ENCODE results near the gene OR6X1. TPM values are rescaled to one million over a fixed set of nuclear protein-coding genes. Genes with fewer than 3 reads are reported as not detected.

OR6X1 gene
- total RNA-seq, 6 experiments from 2014 or later: not detected

DNA sequence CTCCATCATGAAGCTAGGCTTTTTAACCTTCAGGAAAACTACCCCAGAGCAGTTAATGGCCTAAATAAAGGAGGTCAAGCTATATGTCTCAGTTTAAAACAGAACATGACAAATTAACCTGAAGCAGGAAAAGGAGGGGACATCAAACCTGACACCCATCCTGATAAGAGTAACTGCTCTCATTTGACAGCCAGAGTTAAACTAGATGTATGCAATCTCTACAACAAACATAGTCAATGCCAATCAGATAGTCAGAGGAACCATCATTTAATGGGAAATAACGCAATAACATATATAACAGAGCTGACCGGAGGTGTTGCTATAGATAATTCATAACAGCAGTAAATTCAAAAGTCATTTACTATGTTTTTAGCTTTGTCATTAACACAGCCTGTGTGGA is 15.9 kb downstream of the OR6X1 start:
- Histone ChIP-seq H3K4me1 (peaks cover 0 to 8% (median 4%) of the 10 kb centered on the region in 4 donors), H3K9me3 (no peaks in the 10 kb centered on the region), H3K4me3 (no peak overlapping the region), H3K36me3 (no peaks in the 10 kb centered on the region), H3K27me3 (no peaks in the 10 kb centered on the region), H3K27ac (no peak overlapping the region)
- intact Hi-C loops (cut with DNase I): no loop called here
- no peak for TF ChIP-seq POLR2A (IDR thresholded peaks at IDR 0.05)
- TF ChIP-seq, protein P1, sequence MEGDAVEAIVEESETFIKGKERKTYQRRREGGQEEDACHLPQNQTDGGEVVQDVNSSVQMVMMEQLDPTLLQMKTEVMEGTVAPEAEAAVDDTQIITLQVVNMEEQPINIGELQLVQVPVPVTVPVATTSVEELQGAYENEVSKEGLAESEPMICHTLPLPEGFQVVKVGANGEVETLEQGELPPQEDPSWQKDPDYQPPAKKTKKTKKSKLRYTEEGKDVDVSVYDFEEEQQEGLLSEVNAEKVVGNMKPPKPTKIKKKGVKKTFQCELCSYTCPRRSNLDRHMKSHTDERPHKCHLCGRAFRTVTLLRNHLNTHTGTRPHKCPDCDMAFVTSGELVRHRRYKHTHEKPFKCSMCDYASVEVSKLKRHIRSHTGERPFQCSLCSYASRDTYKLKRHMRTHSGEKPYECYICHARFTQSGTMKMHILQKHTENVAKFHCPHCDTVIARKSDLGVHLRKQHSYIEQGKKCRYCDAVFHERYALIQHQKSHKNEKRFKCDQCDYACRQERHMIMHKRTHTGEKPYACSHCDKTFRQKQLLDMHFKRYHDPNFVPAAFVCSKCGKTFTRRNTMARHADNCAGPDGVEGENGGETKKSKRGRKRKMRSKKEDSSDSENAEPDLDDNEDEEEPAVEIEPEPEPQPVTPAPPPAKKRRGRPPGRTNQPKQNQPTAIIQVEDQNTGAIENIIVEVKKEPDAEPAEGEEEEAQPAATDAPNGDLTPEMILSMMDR (IDR thresholded peaks at IDR 0.05): no peak
- DNase-seq: no peak
- no peak for ATAC-seq
- 0% methylated on average over 2 of the region's 2 CpGs for WGBS (ENCODE audit: insufficient coverage, low coverage, low lambda C conversion rate, missing lambda C conversion rate)

DNA sequence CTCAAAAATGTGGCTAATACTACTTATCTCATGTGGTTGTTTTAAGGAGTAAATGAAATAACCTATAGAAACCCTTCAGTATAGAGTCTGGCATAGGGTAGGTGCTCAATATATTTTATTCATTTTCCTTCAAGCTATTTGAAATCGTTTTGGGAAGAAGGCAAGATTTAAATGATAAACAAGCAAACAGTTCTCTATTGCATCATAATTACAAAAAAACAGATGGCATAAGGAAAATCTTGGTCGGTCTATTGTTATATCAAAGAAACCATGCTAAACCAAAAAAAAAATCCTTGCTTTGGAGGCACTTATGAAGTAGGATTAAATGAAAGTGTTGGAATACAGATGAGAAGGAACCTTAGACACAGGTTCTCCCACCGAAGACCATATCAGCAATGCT is 17.5 kb downstream of the OR6X1 start:
- Histone ChIP-seq H3K9me3 (no peaks in the 10 kb centered on the region), H3K4me3 (no peak overlapping the region), H3K27me3 (no peaks in the 10 kb centered on the region), H3K36me3 (no peaks in the 10 kb centered on the region), H3K4me1 (peaks cover 0 to 7% (median 0%) of the 10 kb centered on the region in 4 donors), H3K27ac (no peak overlapping the region)
- intact Hi-C loops (cut with DNase I): no loop called here
- TF ChIP-seq, protein P1 (IDR thresholded peaks at IDR 0.05): no peak
- TF ChIP-seq POLR2A (IDR thresholded peaks at IDR 0.05): no peak
- WGBS (ENCODE audit: insufficient coverage, low coverage, low lambda C conversion rate, missing lambda C conversion rate): 84% methylated on average over 3 of the region's 3 CpGs
- no peak for DNase-seq
- no peak for ATAC-seq

DNA sequence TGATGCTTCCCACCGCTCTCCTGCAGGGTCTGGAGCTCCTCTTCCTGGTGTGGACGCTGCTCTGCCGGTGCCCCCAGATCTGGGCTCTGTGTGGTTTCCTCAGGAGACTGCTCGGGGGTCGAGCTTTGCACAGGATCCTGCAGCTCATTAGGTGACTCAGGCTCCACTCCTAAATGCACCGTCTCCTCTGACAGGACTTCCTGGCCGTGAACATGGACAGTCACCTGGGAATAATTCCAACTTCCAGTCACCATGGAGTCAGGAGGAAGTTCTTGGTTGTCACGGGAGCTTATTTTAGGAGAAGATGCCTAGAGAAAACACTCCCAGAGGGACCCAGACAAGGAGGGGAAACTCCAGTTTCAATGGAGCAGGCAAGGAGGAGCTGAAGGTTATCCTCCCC is 24.7 kb downstream of the OR6X1 start:
- DNase-seq (no peak), ATAC-seq (no peak)
- TF ChIP-seq, protein P1 (IDR thresholded peaks at IDR 0.05): no peak
- no peak for TF ChIP-seq POLR2A (IDR thresholded peaks at IDR 0.05)
- WGBS (ENCODE audit: insufficient coverage, low coverage, low lambda C conversion rate, missing lambda C conversion rate): 100% methylated on average over 1 of the region's 8 CpGs
- peaks cover 3 to 50% (median 42%) of the 10 kb centered on the region in 4 donors for H3K36me3 ChIP-seq
- no peak overlapping the region for H3K4me3 ChIP-seq
- no peaks in the 10 kb centered on the region for H3K9me3 ChIP-seq
- H3K27me3 ChIP-seq: no peaks in the 10 kb centered on the region
- intact Hi-C loops (cut with DNase I): no loop called here
- H3K4me1 ChIP-seq: no peaks in the 10 kb centered on the region
- H3K27ac ChIP-seq: no peak overlapping the region

DNA sequence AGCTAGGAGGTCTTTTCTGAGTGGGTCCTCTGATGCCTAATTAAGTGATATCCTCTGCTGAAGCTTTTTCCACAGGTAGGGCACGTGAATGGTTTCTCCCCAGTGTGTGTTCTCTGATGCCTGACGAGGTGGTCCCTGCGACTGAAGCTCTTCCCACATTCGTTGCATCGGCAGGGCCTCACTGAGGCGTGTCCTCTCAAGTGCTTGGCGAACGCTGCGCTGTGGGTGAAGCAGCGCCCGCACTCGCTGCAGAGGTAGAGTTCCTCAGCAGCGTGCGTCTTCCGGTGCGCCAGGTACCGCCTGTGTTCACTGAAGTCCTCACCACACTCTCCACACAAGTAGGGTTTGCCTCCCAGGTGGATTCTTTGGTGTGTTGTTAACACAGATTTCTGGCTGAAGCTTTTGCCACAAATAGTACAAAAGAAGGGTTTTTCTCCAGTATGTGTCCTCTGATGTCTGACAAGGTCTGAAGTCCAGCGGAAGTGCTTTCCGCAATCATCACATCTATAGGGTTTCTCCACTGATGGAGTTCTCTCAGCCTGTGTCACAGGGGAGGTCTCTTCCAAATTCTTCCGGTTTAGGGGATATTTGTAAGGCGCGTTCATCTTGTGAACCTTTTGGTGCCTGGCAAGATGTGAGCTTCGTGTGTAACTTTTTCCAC is 28.2 kb downstream of the OR6X1 start:
- DNase-seq: no peak

More for the DNA sequence above, 28.2 kb downstream of the OR6X1 start:
- H3K9me3 ChIP-seq: no peaks in the 10 kb centered on the region
- H3K4me1 ChIP-seq: no peaks in the 10 kb centered on the region
- no peak overlapping the region for H3K4me3 ChIP-seq
- intact Hi-C loops (cut with DNase I): no loop called here
- ATAC-seq: no peak
- H3K27me3 ChIP-seq: no peaks in the 10 kb centered on the region
- TF ChIP-seq POLR2A (IDR thresholded peaks at IDR 0.05): no peak
- TF ChIP-seq, protein P1 (IDR thresholded peaks at IDR 0.05): no peak
- no peak overlapping the region for H3K27ac ChIP-seq
- H3K36me3 ChIP-seq: peaks cover 3 to 50% (median 42%) of the 10 kb centered on the region in 4 donors
- WGBS (ENCODE audit: insufficient coverage, low coverage, low lambda C conversion rate, missing lambda C conversion rate): 93% methylated on average over 12 of the region's 23 CpGs

Measured in right lobe of liver (tissue), 6 donors.